GM18870 (cell line): ENCODE data around the gene B3GNT4.
"Not testable (repeated sequence)": the region's sequence is repeated elsewhere in the genome, so short reads cannot be mapped to it uniquely, and the experiment has no call there.

ENCODE experiments used
- ATAC-seq: cut with Tn5 transposase; IDR thresholded peaks from one replicate; pipeline ENCODE4 v1.9.1; 2021; ENCODE audit warnings: moderate library complexity; ENCODE audit not compliant: unreplicated experiment

B3GNT4 gene

DNA sequence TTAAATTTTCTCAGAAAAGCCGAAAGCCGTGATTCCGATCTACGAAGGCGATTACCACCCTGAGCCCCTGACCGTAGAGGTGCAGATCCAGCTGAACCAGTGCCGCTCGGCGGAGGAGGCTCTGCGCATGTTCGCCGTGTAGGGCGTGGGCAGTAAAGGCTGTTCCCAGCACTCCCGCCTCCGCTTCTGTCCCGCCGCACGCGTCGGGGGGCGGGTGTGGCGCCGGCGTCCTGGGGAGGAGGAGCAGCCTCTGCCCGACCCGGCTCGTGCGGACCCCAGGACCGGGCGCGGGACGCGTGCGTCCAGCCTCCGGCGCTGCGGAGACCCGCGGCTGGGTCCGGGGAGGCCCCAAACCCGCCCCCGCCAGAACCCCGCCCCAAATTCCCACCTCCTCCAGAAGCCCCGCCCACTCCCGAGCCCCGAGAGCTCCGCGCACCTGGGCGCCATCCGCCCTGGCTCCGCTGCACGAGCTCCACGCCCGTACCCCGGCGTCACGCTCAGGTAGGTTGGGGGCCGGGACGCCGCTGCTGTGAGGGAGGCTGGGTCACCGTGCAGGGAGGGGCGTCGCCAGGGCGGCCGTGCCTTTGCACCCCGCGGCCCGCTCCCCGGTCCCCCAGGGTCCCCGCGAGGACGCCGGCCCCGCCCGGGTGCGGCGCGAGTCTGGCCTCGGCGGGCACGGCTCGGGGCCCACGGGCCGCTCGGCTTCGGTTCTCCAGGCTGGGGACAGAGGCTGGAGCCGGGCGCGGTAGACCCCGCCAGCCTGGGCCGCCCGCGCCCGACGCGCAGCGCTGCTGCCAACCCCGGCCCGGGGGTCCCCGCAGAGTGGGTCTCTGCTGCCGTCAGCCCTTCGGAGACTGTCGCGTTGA lies at the start of gene B3GNT4:
B3GNT4 (plus strand) TSS at position 409 of the 866 bp plus-strand sequence. CDS start 910 bp downstream, outside the sequence.
- ATAC-seq: no peak

DNA sequence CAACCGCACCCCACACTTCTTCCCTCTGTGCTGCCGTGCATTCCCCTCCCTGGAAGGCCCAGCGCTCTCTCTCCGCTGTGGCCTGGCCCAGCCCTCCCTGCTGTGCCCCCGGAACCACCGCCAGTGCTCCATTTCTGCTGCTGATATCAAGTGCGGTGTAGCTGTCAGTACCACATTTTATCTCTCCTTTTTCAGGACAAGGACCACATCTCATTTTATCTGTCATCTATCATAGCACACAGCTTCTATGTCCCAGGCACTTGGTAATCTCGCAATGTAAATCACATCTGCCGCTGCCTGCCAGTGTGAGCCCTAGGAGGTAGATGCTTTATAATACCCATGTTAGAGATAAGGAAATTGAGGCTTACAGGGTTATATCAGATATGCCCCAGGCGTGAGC lies 47.8 kb upstream of the B3GNT4 start:
- ATAC-seq: no peak

DNA sequence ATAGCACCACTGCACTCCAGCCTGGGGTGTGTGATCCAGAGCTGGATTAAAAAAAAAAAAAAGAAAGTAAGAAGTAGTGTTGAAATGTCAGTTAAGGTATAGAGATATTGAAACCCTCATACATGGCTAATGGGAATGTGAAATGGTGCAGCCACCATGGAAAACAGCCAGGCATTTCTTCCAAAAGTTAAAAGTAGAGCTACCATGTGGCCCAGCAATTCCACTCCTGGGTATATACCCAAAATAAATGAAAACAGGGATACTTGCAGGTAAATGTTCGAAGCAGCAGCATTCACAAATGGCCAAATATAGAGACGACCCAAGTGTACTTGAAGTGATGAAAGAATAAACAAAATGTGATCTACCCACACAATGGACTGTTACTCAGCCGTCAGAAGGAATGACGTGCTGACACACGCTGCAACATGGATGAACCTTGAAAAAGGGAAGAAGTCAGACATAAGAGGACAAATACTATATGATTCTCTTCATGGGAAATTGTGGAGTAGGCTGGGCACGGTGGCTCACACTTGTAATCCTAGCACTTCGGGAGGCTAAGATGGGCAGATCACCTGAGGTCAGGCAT lies 44.7 kb upstream of the B3GNT4 start:
- ATAC-seq: no peak

DNA sequence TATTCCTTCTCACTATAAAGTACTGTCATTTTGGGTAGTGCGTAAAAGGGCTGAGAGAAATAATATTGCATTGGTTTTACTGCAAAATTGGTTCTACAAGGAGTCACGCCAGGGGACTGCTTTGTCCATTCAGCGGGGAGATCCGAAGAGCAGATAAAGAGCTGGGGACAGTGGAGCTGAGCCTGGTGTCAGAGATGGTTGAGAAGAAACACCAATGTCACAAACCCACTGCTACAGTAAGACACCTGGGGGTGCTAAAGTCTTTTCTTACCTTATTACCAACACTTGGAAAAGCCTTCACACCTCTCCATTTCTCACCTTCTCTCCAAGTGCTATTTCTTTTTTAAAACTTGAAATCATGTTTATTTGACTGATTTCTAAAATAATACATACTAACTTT lies 43.6 kb upstream of the B3GNT4 start:
- ATAC-seq: no peak

DNA sequence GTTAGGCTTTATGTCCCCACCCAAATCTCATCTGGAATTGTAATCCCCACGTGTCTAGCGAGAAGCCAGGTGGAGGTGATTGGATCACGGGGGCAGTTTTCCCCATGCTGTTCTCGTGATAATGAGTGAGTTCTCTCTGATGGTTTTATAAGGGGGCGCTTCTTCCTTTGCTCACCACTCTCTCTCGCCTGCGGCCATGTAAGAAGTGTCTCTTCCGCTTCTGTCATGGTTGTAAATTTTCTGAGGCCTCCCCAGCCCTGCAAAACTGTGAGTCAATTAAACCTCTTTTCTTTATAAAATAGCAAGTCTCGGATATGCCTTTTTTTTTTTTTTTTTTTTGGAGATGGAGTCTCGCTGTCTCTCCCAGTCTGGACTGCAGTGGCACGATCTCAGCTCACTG lies 42.7 kb upstream of the B3GNT4 start:
- no peak for ATAC-seq

DNA sequence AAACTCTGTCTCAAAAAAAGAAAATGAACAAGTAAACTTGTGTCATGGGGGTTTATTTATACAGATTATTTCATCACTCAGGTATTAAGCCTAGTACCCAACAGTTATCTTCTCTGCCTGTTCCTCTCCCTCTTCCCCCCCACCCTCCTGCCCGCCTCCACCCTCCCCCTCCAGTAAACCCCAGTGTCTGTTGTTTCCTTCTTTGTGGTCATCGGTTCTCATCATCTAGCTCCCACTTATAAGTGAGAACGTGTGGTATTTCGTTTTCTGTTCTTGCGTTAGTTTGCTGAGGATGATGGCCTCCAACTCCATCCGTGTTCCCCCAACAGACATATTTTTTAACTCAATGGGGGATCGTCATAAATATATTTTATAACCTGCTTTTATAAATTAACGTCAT lies 41.8 kb upstream of the B3GNT4 start:
- no peak for ATAC-seq

DNA sequence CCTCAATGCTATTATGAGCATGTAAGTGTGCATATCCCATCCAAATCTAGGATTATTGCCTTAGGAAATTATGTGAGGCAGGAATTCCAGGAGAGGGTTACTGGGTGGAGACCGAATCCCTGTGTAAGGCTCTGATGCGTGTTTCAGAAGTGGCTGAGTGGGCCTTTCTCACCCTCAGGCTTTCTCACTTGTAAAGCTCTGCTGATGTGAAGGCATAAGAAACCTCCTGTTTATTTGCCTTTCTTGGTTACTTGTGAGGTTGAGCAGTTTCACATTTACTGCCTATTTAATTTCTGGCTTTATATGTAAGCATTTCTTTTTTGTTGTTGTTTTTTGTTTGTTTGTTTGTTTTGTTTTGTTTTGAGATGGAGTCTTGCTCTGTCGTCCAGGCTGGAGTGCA lies 40.5 kb upstream of the B3GNT4 start:
- no peak for ATAC-seq

DNA sequence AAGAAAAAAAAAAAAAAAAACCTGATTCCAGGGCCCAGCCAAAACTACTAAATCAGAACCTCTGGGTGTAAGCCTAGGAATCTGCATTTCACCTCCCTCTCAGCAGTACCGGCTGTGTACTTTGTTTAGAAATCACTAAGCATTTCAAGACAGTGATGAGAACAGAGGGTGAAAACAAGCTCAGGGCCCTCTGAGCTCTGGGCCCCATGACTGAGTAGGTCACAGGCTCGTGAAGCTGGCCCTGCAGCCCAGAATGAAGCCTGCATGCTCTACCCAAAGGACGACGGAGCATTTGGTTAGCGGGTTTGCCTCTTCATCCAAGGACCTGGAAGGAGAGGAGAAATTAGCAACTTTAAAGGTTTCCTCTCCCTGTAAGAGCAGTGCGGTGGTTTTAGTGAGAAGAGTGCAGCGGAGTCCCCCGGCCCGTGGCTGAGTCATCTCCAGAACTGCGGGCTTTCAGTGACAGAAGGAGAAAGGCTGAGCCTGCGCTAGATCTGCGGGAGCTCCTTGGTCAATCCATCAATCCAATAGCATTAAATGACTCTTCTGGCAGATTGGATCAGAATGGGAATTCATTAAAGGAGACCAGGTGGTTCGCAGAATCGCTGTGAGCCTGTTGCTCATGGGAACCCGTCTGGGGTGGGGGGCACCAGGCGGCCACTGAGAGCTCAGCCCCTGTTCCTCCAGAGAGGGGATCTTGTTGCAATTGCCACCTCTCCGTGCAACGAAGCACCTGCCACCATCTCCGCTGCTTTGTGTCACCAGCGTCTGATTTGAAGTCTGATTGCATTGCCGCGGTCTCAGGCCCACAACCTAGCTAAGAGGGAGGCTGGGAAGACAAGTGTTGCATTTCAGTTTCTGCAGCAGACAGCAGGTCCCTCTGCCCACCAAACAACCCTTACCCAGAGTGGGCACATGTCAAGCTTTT lies 36.8 kb upstream of the B3GNT4 start:
- ATAC-seq: no peak

DNA sequence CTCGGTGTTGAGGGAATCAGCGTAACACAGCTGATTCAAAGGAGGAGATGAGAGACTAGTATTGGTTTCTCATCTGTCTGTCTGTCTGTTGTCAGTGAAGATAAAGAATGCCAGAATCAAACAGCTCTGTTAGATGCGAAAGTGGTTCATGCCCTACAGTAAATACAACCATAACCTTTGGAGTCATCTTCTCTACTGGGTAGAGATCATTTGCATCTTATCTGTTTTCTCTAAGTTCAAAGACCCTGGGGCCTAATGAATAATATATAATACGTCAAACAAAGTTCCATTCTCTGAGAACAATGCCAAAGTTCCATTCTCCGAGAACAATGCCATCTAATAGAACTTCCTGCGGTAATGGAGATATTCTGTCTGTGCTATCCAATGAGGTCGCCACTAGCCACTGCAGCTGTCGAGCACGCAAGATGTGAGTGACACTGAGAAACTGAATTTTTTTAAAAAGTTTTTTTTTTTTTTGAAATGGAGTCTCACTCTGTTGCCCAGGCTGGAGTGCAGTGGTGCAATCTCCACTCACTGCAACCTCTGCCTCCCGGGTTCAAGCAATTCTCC lies 36.1 kb upstream of the B3GNT4 start:
- no peak for ATAC-seq

DNA sequence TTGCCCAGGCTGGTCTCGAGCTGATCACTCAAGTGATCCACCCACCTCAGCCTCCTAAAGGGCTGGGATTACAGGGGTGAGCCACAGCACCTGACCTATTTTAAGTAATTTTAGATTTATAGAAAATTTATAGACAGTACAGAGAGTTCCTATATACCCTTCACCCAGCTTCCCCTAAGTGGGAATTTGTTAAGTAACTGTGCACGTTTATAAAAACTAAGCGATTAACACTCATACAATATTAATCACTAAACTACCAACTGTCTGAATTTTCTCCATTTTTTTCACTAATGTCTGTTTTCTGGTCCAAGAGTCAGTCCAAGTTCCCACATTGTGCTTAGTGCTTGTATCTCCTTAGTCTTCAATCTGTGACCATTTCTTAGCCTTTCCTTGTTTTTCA lies 35.0 kb upstream of the B3GNT4 start:
- ATAC-seq: no peak

DNA sequence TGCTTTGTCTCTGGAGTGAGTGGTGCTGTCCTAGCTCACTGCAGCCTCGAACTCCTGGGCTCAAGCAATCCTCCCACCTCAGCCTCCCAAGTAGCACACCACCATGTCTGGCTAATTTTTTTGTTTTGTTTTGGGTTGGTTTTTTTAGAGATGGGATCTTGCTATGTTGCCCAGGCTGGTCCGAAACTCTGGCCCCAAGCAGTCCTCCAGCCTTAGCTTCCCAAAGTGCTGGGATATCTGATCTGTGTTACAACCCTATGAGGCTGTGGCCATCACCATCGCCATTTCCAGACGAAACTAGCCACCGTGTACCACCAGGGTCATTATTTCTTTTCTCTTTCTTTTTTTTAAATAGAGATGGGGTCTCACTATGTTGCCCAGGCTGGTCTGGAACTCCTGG lies 32.1 kb upstream of the B3GNT4 start:
- no peak for ATAC-seq

DNA sequence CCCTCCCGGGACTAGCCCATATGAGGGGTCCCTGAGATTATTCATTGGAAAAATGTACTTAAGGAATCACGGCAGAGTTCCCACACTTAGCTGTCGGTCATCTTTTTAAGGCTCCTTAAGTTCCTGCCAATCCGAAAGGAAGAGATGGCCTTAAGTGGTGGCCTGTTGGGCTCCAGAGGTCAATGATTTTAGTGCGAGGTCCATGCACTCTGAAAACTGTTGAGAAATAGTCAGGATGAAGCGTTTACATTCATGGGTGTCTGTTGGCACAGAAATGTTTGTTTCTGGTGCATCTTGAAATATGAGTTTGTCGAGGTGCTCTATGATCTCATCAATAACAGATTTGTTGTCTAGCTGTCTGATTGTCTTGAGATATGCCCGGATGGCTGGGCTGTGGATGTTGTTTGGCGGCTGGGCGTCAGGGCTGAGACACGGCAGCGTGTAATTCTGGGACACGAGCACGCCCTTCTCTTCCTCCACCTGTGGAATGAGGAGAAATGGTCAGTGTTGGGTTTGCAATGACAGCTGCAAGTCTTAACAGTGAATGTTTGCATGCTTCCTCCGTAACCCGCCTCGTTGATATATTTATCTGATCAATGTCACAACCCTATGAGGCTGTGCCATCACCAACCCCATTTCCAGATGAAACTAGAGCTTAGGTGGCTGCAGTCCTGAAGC lies 31.1 kb upstream of the B3GNT4 start:
- ATAC-seq: no peak

DNA sequence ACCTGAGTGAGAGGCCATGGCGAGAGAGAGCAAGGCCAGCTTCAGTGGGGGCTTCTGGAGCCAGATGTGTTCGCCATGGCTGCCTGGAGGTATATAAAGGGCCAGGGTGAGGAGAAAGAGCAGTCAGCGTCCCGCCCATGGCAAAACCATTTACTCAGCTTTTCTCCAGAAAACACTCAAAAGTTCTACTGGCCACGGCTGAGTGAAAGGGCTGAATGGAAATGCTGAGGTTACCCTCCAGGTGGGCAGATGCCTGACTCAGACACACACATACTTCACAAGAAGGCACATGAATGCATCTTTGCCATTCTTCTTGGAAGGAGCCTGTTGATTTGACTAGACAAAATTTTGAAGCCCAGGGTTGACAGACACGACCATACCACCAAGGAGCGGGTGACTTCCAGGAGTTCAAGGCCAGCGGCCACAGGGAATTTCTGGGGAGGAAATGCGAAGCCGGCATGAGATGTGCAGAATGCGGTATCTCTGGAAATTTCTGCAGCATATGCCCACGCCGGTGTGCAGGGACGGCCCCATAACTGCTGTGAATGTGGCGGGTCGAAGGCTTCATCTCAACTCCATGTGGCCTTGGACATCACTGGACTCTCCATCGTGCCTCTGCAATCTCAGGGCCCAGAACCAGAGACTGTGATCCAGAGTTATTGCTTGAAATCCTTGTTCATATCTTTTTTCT lies 29.2 kb upstream of the B3GNT4 start, which contains the start of gene IL31:
IL31 (minus strand) TSS at position 67 of the 691 bp plus-strand sequence; CDS start at position 18, 49 bp downstream.
- ATAC-seq: no peak

DNA sequence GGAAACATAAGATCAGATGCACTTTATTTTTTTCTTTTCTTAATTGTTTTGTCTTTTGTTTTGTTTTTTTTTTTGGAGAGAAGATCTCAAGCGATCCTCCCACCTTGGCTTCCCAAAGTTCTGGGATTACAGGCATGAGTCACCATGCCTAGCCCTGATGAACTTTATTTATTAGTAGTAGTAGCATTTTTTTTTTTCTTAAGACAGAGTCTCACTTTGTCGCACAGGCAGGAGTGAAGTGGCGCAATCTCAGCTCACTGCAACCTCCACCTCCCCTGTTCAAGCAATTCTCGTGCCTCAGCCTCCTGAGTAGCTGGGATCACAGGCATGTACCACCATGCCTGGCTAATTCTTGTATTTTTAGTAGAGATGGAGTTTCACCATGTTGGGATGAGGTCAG lies 27.0 kb upstream of the B3GNT4 start:
- not testable (repeated sequence) for ATAC-seq

DNA sequence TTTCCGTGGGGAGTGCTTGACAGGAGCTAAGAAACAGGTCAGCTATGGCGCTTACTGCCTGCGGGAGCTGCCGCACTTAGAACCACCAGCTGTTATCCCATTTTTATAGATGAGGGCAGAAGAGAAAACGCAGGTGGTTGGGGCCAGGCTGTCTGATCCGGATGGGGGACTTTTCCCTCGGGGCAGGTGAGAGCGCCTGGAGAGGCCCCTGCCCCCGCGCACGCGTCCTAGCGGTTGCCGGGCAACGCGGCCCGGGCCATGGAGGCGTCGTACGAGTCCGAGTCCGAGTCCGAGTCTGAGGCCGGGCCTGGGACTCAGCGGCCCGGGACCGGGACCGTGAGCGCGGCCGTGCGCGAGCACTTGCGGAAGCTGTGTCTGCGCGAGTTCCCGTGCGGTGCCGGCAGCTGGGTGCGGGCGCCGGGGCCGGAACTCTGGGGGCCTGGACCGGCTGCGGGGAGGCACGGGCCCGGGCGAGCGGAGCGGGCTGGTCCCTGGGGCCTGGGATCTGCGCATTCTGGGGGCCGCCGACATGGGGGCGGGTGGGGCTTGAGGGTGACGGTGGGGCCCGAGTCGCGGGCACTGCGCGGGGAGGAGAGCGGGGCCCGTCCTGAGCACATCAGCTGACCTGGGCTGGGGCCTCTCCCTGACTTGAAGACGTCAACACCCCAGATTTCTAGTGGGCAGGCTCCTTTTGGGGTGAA lies 20.5 kb upstream of the B3GNT4 start, which contains the start of gene LRRC43:
LRRC43 (plus strand) TSS at position 237 of the 701 bp plus-strand sequence; CDS start at position 259, 22 bp downstream.
- ATAC-seq: no peak

DNA sequence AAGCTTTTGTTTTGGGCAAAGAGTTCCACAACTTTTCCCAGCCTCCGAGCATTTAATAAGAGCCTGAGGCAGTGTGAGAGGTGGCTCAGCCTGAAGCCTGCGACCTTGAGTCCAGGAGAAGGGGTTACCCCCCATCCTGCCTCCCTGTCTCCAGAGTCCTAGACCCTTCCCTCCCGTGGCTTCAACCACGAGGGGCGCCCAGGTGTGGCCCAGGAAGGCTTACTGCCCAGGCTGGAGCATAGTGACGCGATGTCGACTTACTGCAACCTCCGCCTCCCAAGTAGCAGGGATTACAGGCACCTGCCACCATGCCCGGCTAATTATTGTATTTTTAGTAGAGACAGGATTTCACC lies 19.9 kb upstream of the B3GNT4 start:
- no peak for ATAC-seq

DNA sequence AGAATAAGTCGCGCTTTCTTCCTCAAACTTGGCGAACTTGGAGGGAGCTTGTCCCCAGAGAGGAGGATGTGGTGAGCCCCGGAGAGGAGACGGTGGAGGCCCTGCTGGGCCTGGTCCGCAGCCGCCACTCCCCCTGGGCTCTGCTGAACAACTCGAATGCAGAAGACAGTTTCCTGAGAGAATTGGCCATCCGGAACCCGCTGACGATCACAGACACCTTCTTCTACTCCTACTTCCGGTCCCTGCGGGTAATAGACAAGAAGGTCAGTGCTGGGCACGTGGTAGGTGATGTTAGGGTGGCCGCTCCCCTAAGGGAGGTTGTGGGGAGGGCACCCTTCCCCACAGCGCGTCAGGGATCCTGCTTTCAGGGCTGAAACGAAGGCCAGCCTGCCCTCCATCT lies 19.0 kb upstream of the B3GNT4 start:
- ATAC-seq: no peak

DNA sequence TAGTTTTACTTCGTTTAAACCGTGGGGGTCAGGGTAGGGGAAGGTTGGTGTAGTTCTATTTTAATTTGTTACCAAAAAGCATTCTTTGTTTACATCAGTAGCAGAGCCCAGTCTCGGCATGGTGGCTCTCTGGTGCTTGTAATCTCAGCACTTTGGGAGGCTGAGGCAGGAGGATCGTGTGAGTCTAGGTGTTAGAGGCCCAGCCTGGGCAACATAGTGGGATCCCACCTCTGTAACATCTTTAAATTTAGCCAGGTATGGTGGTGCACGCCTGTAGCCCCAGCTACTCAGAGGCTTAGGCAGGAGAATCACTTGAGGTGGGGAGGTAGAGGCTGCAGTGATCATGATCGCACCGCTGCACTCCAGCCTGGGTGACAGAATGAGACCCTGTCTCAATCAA lies 18.4 kb upstream of the B3GNT4 start:
- ATAC-seq: no peak

DNA sequence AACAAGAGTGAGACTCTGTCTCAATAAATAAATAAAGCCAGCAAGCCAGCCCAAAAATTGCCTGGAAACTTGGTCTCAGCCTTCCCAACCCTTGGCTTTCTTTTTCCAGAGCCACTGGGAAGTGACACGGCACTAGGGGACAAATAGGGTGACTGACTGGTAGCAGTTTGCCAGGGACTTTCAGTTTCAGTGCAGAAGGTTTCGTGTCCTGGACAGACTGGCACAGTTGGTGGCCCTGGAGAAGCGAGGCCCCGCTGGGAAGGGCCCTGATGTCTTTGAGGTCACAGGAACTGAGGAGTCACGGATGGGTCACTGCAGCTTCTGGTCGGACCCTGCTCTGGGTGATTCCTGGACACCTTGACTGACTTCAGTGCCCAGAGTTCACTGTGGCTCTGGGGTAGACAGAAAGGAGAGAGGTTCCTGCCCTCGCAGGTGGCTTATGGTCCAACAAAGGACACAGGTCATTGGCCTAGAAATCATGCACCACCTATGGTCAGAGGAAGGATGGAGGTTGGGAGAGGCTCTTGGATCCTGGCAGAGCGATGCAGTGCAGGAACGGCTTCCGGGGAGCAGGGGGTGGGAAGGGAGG lies 17.9 kb upstream of the B3GNT4 start:
- ATAC-seq: no peak
